ENCODE measurements around the gene SERTAD1.
A peak's percentile ranks its signal among the peaks of the same experiment; 100 is the strongest.

The SERTAD1 gene

DNA sequence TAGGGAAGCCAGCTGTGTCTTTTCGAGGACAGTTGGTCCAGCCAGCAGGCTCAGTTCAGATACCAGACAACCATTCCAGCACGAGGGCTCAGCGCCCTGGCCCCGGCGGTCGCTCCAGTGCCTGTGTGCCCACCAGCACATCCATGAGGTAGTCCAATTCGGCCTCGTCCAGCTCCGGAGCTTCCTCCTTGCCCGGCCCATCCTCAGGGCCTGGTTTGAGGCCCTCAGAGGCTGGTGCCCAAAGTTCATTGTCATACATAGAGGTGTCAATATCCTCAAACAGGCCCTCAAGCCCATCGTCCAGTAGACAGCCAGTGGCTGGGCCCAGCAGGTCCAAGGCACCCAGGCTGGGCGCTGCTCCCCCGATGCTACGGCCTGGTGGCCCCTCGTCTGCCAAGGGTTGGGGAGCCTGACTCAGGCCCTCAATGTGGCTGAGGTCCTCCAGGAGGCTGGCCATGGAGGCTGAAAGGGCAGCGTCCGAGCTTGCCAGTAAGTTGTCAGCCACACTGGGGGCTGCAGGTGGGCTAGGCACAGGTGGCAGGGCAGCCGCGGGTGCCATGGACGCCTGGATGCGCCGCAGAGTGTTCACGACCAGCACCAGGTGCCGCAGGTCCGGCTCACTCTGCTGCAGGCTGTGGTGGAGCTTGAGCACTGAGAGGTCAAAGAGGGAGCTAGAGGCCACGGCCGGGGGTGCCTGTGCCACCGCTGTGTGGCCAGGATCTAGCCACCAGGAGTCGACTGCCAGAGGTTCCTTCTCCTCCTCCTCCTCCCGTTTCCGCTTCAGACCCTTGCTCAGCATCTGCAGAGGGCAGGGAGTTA lies 2.8 kb downstream of the SERTAD1 start:
- no peak for DNase-seq (ENCODE audit: low spot score)
- peak overlapping the region; percentile 93 for H3K27ac ChIP-seq
- TF ChIP-seq, protein P1, sequence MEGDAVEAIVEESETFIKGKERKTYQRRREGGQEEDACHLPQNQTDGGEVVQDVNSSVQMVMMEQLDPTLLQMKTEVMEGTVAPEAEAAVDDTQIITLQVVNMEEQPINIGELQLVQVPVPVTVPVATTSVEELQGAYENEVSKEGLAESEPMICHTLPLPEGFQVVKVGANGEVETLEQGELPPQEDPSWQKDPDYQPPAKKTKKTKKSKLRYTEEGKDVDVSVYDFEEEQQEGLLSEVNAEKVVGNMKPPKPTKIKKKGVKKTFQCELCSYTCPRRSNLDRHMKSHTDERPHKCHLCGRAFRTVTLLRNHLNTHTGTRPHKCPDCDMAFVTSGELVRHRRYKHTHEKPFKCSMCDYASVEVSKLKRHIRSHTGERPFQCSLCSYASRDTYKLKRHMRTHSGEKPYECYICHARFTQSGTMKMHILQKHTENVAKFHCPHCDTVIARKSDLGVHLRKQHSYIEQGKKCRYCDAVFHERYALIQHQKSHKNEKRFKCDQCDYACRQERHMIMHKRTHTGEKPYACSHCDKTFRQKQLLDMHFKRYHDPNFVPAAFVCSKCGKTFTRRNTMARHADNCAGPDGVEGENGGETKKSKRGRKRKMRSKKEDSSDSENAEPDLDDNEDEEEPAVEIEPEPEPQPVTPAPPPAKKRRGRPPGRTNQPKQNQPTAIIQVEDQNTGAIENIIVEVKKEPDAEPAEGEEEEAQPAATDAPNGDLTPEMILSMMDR (conservative IDR thresholded peaks at IDR 0.05; ENCODE audit: low read depth), result no peak
- ChIA-PET POLR2A (ENCODE audit: low non-redundant PET) (interaction anchor here (0.5 to 1.4 kb wide), 2 partner anchors 10 to 19 kb away, joined by 3 read pairs; no protein-coding TSS in a partner anchor), CTCF (interaction anchor here (0.7 kb wide), 2 partner anchors 161 to 1174 kb away, joined by 3 to 4 read pairs; no protein-coding TSS in a partner anchor)

- no peak for DNase-seq (ENCODE audit: low spot score)
- peak overlapping the region; percentile 93 for H3K27ac ChIP-seq
- ChIA-PET CTCF (no interaction called here), POLR2A (ENCODE audit: low non-redundant PET) (interaction anchor here (0.5 to 2.0 kb wide), 3 partner anchors 11 to 198 kb away, joined by 3 to 10 read pairs (median 3); no protein-coding TSS in a partner anchor)
- TF ChIP-seq, protein P1 (conservative IDR thresholded peaks at IDR 0.05; ENCODE audit: low read depth), result no peak
Measured at GRCh38 chr19:40421993-40422747, 3.6 kb downstream of the SERTAD1 start.

DNA sequence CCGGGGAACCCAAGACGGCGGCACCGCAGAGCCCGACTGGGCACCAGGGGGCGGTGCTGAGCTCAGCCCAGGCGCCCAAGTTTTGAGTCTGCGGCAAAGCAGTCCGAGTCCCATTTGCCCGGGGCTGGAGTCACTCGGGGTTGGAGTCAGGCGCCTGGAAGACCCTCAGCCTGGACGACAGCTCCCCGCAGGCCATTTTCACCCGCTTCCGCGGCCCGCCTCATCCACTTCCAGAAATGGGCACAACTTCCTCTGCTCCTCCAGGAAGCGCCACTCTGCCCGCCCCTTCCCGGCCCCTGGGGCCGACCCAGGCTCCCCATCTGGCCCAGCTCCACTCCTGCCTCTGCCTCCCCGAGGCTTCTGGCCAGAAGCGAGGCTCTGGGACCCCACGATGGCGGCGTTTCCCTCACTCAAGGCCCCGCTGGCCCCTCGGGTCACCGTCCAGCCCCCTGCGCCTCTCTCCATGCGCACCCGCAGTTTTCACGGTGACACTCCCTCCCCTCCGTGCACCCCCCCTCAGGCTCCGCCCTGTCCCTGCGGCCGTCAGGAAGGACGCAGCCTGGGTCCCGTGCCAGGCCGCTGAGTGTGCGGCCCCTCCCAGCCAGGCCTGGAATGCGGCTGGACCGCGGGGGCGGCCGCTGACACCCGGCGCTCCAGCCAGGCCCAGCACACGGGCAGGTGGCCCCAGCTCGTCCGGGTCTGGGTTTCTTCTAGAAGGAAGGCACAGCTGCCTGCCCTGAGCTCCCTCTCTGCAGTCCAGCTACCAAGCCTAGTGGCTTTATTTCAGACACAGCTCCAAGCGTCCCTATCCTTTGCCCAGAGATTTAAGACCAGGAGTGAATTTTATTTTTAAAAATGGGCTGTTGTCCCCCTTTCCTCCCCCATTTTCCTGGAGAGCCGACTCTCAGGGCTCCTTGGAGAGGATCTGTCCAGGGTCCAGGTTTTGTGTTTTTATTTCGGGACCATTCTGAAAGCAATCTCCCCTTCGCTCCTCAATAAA lies 4.7 kb downstream of the SERTAD1 start:
- H3K27ac ChIP-seq, result peak overlapping the region; percentile 93
- ChIA-PET CTCF (interaction anchor here (0.5 to 1.9 kb wide), 20 partner anchors 10 to 218 kb away, joined by 3 to 15 read pairs (median 4); partner anchors contain the start of gene SERTAD3), POLR2A (ENCODE audit: low non-redundant PET) (interaction anchor here (0.5 to 2.0 kb wide), 5 partner anchors 22 to 197 kb away, joined by 3 to 10 read pairs (median 3); partner anchors contain the start of gene BLVRB)
- peak; percentile 93 for DNase-seq (ENCODE audit: low spot score)
- TF ChIP-seq, protein P1 (conservative IDR thresholded peaks at IDR 0.05; ENCODE audit: low read depth), result peak; percentile 94

GRCh38 chr19:40420451-40420765 lies 5.4 kb downstream of the SERTAD1 start:
- DNase-seq (ENCODE audit: low spot score), result no peak
- POLR2A ChIA-PET (ENCODE audit: low non-redundant PET), result interaction anchor here (0.5 to 2.0 kb wide), 4 partner anchors 23 to 45 kb away, joined by 3 to 10 read pairs (median 4); partner anchors contain the start of gene BLVRB
- TF ChIP-seq, protein P1 (conservative IDR thresholded peaks at IDR 0.05; ENCODE audit: low read depth), result no peak
- H3K27ac ChIP-seq, result peak overlapping the region; percentile 93
- CTCF ChIA-PET, result interaction anchor here (0.5 to 1.9 kb wide), 19 partner anchors 9 to 326 kb away, joined by 3 to 15 read pairs (median 4); partner anchors contain the start of gene SERTAD3

DNA sequence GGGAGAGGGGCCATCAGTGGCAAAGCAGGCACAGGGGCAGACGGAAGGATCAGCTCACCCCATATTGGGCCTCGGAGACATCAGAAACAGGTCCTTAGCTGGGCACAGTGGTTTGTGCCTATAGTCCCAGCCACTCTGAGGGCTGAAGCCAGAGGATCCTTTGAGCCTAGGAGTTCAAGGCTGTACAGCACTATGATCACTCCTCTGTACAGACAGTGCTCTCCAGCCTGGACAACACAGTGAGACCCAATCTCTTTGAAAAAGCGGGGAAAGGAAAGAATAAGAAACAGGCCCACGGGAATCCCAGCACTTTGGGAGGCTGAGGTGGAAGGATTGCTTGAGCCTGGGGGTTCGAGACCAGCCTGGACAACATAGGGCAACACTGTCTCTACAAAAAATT lies 6.0 kb downstream of the SERTAD1 start:
- TF ChIP-seq, protein P1 (conservative IDR thresholded peaks at IDR 0.05; ENCODE audit: low read depth), result no peak
- POLR2A ChIA-PET (ENCODE audit: low non-redundant PET), result interaction anchor here (1.4 to 2.0 kb wide), 2 partner anchors 24 kb away, joined by 3 to 10 read pairs; no protein-coding TSS in a partner anchor
- no peak for DNase-seq (ENCODE audit: low spot score)
- peak overlapping the region; percentile 93 for H3K27ac ChIP-seq
- CTCF ChIA-PET, result interaction anchor here (0.5 to 1.9 kb wide), 9 partner anchors 8 to 327 kb away, joined by 3 to 15 read pairs (median 4); partner anchors contain the start of gene SERTAD3
